Measurements from ENCODE around the gene REELD1.

Gene REELD1

GRCh38 chr4:146178126-146178525 is 36.2 kb upstream of the REELD1 start:
- Histone ChIP-seq H3K27me3 (ENCODE audit: insufficient read depth, low read length, poor library complexity, severe bottlenecking) (no peaks in the 10 kb centered on the region), H3K36me3 (ENCODE audit: insufficient read depth, low read length) (0 out of 2 replicates have a peak, but pooled peaks cover 3% of the 10 kb centered on the region), H3K4me2 (ENCODE audit: low read depth, low read length, poor library complexity, severe bottlenecking) (peak overlapping the region; percentile 86), H3K9me3 (ENCODE audit: insufficient read depth, low read depth, low read length) (no peaks in the 10 kb centered on the region), H4K20me1 (ENCODE audit: insufficient read depth, low read length, poor library complexity, severe bottlenecking) (peaks cover 49% of the 10 kb centered on the region), H3F3A (ENCODE audit: low read depth) (no peaks in the 10 kb centered on the region), H3K79me2 (ENCODE audit: insufficient read depth, low read length) (peaks cover 69% of the 10 kb centered on the region), H3K4me3 (ENCODE audit: low read length, poor library complexity, severe bottlenecking) (peak overlapping the region; percentile 97), H3K9ac (ENCODE audit: low read depth, low read length, poor library complexity, severe bottlenecking) (peak overlapping the region; percentile 42), H3K4me1 (ENCODE audit: insufficient read depth, low read length, poor library complexity, severe bottlenecking) (peaks cover 61% of the 10 kb centered on the region), H2AFZ (ENCODE audit: low read length) (no peak overlapping the region), H3K9me2 (replicated peaks; ENCODE audit: low read depth, low read length) (no peaks in the 10 kb centered on the region)
- TF ChIP-seq EZH2phosphoT487 (IDR thresholded peaks at IDR 0.05; ENCODE audit: borderline replicate concordance): no peak
- TF ChIP-seq CTCF (conservative IDR thresholded peaks at IDR 0.05; ENCODE audit: low read length): no peak

GRCh38 chr4:146179784-146180370 is 34.5 kb upstream of the REELD1 start:
- Histone ChIP-seq H3K9me2 (replicated peaks; ENCODE audit: low read depth, low read length) (no peaks in the 10 kb centered on the region), H2AFZ (ENCODE audit: low read length) (no peak overlapping the region), H3F3A (ENCODE audit: low read depth) (no peaks in the 10 kb centered on the region), H3K36me3 (ENCODE audit: insufficient read depth, low read length) (peaks cover 13% of the 10 kb centered on the region; the same call in 1 of the 2 replicates), H4K20me1 (ENCODE audit: insufficient read depth, low read length, poor library complexity, severe bottlenecking) (peaks cover 49% of the 10 kb centered on the region), H3K27me3 (ENCODE audit: insufficient read depth, low read length, poor library complexity, severe bottlenecking) (no peaks in the 10 kb centered on the region), H3K9me3 (ENCODE audit: insufficient read depth, low read depth, low read length) (no peaks in the 10 kb centered on the region), H3K79me2 (ENCODE audit: insufficient read depth, low read length) (peaks cover 69% of the 10 kb centered on the region), H3K4me2 (ENCODE audit: low read depth, low read length, poor library complexity, severe bottlenecking) (peak overlapping the region; percentile 86), H3K9ac (ENCODE audit: low read depth, low read length, poor library complexity, severe bottlenecking) (no peak overlapping the region), H3K4me3 (ENCODE audit: low read length, poor library complexity, severe bottlenecking) (peak overlapping the region; percentile 11), H3K4me1 (ENCODE audit: insufficient read depth, low read length, poor library complexity, severe bottlenecking) (peaks cover 61% of the 10 kb centered on the region)
- TF ChIP-seq CTCF (conservative IDR thresholded peaks at IDR 0.05; ENCODE audit: low read length): no peak
- no peak for TF ChIP-seq EZH2phosphoT487 (IDR thresholded peaks at IDR 0.05; ENCODE audit: borderline replicate concordance)

GRCh38 chr4:146182443-146182842 is 31.9 kb upstream of the REELD1 start:
- H4K20me1 ChIP-seq (ENCODE audit: insufficient read depth, low read length, poor library complexity, severe bottlenecking): peaks cover 32% of the 10 kb centered on the region

More at GRCh38 chr4:146182443-146182842, 31.9 kb upstream of the REELD1 start:
- peaks cover 44% of the 10 kb centered on the region for H3K4me1 ChIP-seq (ENCODE audit: insufficient read depth, low read length, poor library complexity, severe bottlenecking)
- H3K9ac ChIP-seq (ENCODE audit: low read depth, low read length, poor library complexity, severe bottlenecking): no peak overlapping the region
- TF ChIP-seq CTCF (conservative IDR thresholded peaks at IDR 0.05; ENCODE audit: low read length) (no peak), EZH2phosphoT487 (IDR thresholded peaks at IDR 0.05; ENCODE audit: borderline replicate concordance) (no peak)
- H2AFZ ChIP-seq (ENCODE audit: low read length): no peak overlapping the region
- H3K9me3 ChIP-seq (ENCODE audit: insufficient read depth, low read depth, low read length): no peaks in the 10 kb centered on the region
- H3F3A ChIP-seq (ENCODE audit: low read depth): no peaks in the 10 kb centered on the region
- H3K36me3 ChIP-seq (ENCODE audit: insufficient read depth, low read length): peaks cover 27% of the 10 kb centered on the region; the same call in 1 of the 2 replicates
- H3K27me3 ChIP-seq (ENCODE audit: insufficient read depth, low read length, poor library complexity, severe bottlenecking): no peaks in the 10 kb centered on the region
- no peak overlapping the region for H3K4me3 ChIP-seq (ENCODE audit: low read length, poor library complexity, severe bottlenecking)
- H3K4me2 ChIP-seq (ENCODE audit: low read depth, low read length, poor library complexity, severe bottlenecking): no peak overlapping the region
- H3K9me2 ChIP-seq (replicated peaks; ENCODE audit: low read depth, low read length): no peaks in the 10 kb centered on the region
- H3K79me2 ChIP-seq (ENCODE audit: insufficient read depth, low read length): peaks cover 50% of the 10 kb centered on the region

All from Loucy (cell line).